Measurements from ENCODE around the gene ALKBH7.

DNA sequence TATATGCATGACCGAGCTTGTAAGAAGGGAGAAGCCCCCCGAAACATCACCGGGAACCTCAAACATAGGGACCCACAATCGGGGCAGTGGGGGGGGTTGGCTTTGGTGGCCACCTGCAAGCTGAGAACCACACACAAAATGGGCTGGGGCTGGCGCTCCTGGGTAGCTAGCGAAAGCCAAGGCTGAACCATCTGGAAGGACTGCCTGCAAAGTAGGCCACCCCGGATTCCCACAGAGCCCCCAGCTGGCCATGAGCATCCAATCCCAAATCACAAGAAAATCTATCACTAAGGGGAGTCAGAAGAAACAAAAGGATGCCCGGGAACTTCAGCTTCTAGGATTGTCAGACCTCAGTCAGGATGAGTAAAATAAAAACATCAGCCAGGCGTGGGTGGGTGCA lies 5.9 kb downstream of the ALKBH7 start:
- TF ChIP-seq NFRKB (IDR thresholded peaks at IDR 0.05) (no peak), FOXK2 (IDR thresholded peaks at IDR 0.05) (no peak), ELF4 (IDR thresholded peaks at IDR 0.05) (no peak)
